Natural killer cell (primary cell): ENCODE results near the gene POLE4. TPM values are rescaled to one million over a fixed set of nuclear protein-coding genes. Genes with fewer than 3 reads are reported as not detected.

ENCODE experiments used
- ATAC-seq, 3 donors: fragments of 150-1000 bp in 2 of 3; fragments of 200-7000 bp in 1 of 3; cut with Tn5 transposase; 1 replicate in 1 of 3; 2 replicates in 2 of 3; pipeline ENCODE4 v1.10.0; 2021; ENCODE audit warnings: mild to moderate bottlenecking in 2 of 3, moderate library complexity in 2 of 3
- DNase-seq, 2 donors: peaks; one replicate each; pipeline versions ENCODE4 v3.0.0 to v3.0.0-alpha.2; 2013 to 2021; ENCODE audit warnings: mixed read lengths in 1 of 2
- H3K27ac ChIP-seq: one replicate; pipeline ENCODE4 v1.5.1; 2013; ENCODE audit warnings: mild to moderate bottlenecking, low read length
- H3K27me3 ChIP-seq: one replicate; pipeline ENCODE4 v1.6.1; 2013; ENCODE audit warnings: low read length; ENCODE audit not compliant: control insufficient read depth, insufficient read depth
- H3K36me3 ChIP-seq: one replicate; pipeline ENCODE4 v1.6.1; 2013; ENCODE audit warnings: low read length; ENCODE audit not compliant: control insufficient read depth, insufficient read depth
- H3K4me1 ChIP-seq: one replicate; pipeline ENCODE4 v1.6.1; 2013; ENCODE audit warnings: low read length; ENCODE audit not compliant: control insufficient read depth, insufficient read depth
- H3K4me3 ChIP-seq: one replicate; pipeline ENCODE4 v1.5.1; 2013; ENCODE audit warnings: low read length
- H3K9me3 ChIP-seq: one replicate; pipeline ENCODE4 v1.6.1; 2013; ENCODE audit warnings: low read length; ENCODE audit not compliant: control insufficient read depth, insufficient read depth
- H3K27ac Mint-ChIP-seq, 2 donors: one replicate each; pipeline ENCODE4 v1.8.0; 2022; ENCODE audit warnings: mild to moderate bottlenecking in 2 of 2, mixed read lengths in 2 of 2, moderate library complexity in 1 of 2
- H3K27me3 Mint-ChIP-seq, 2 donors: one replicate each; pipeline ENCODE4 v1.8.0; 2022; ENCODE audit warnings: low read depth in 2 of 2, mixed read lengths in 2 of 2
- H3K36me3 Mint-ChIP-seq: one replicate; pipeline ENCODE4 v1.8.0; 2022; ENCODE audit warnings: mixed read lengths
- H3K4me1 Mint-ChIP-seq, 2 donors: one replicate each; pipeline ENCODE4 v1.8.0; 2022; ENCODE audit warnings: mixed read lengths in 2 of 2
- H3K4me3 Mint-ChIP-seq: one replicate; pipeline ENCODE4 v1.8.0; 2022; ENCODE audit warnings: mild to moderate bottlenecking, moderate library complexity, mixed read lengths
- H3K9me3 Mint-ChIP-seq, 2 donors: one replicate each; pipeline ENCODE4 v1.8.0; 2022; ENCODE audit warnings: mixed read lengths in 2 of 2
- WGBS: methylation state at CpG from one replicate; pipeline ENCODE4 v1.1.7; 2013; ENCODE audit warnings: missing lambda C conversion rate; ENCODE audit not compliant: insufficient coverage; 5-methylcytosine and 5-hydroxymethylcytosine counted together
- intact Hi-C: fragments of 100-400 bp; cut with micrococcal nuclease; formaldehyde crosslinking; loops from one replicate; pipeline ENCODE4 v1.14.2; 2022
- total RNA-seq, 4 donors: library from RNA; stranded (reverse); fragments of 120-200 nt in 1 of 4; gene quantifications; one replicate each; pipeline versions ENCODE4 v1.2.3 to v1.2.4, GENCODE V29; 2013 to 2022
- TF ChIP-seq, protein P1 (sequence below): fragments of 200-600 bp; IDR thresholded peaks from one replicate; pipeline ENCODE4 v1.8.0; 2022; ENCODE audit warnings: antibody characterized with exemption

Gene POLE4
- total RNA-seq, 3 donors from 2014 or later (not counting 1 experiment from before 2014, with no cell fraction given) = 31.1 to 35.3 (median 34.4) TPM

DNA sequence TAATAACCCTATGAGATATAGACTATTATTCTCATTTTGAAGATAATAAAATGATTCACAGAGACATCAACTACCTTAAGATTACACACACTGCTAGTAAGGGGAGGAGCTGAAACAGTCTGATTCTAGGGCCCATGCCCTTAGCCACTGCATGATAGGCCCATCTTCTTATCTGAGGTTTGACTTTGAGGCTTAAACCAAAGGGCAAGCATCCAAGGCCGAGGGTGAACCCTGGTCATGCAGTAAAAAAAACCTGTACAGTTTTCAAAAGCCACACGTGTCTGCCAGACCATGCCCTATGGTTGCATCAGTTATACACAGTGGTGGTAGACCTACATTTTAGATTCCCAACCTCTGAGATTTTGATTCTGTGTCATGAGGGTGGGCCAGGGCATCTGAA lies 44.8 kb downstream of the POLE4 start:
- H3K27ac Mint-ChIP-seq = no peak overlapping the region
- DNase-seq = no peak
- WGBS = 57% methylated on average over 2 of the region's 2 CpGs
- Histone ChIP-seq H3K4me1 (no peaks in the 10 kb centered on the region), H3K9me3 (no peaks in the 10 kb centered on the region), H3K27me3 (no peaks in the 10 kb centered on the region), H3K36me3 (no peaks in the 10 kb centered on the region), H3K4me3 (no peak overlapping the region), H3K27ac (no peak overlapping the region)
- H3K4me3 Mint-ChIP-seq = no peak overlapping the region
- ATAC-seq = no peak
- no peaks in the 10 kb centered on the region for H3K4me1 Mint-ChIP-seq
- H3K36me3 Mint-ChIP-seq = no peaks in the 10 kb centered on the region
- no peaks in the 10 kb centered on the region for H3K9me3 Mint-ChIP-seq
- intact Hi-C loops = no loop called here
- H3K27me3 Mint-ChIP-seq = no peaks in the 10 kb centered on the region
- TF ChIP-seq, protein P1, sequence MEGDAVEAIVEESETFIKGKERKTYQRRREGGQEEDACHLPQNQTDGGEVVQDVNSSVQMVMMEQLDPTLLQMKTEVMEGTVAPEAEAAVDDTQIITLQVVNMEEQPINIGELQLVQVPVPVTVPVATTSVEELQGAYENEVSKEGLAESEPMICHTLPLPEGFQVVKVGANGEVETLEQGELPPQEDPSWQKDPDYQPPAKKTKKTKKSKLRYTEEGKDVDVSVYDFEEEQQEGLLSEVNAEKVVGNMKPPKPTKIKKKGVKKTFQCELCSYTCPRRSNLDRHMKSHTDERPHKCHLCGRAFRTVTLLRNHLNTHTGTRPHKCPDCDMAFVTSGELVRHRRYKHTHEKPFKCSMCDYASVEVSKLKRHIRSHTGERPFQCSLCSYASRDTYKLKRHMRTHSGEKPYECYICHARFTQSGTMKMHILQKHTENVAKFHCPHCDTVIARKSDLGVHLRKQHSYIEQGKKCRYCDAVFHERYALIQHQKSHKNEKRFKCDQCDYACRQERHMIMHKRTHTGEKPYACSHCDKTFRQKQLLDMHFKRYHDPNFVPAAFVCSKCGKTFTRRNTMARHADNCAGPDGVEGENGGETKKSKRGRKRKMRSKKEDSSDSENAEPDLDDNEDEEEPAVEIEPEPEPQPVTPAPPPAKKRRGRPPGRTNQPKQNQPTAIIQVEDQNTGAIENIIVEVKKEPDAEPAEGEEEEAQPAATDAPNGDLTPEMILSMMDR = no peak

DNA sequence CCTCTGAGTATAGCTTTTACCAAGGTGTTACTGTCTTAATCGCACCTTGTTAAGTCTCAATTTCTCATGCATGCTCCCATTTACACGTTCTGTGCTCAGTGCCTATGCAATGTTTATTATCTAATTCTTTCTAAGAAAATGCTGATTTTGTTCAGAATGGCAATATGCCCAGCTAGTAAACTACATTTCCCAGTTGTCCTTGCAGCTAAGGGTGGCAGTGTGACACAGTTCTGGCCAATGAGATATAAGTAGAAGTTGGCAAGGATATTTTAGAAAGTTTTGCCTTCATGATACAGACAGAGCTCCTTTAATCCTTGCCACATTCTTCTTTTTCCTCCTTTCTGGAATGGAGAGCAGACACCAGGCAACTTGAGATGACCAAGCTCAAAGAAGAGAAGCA lies 45.3 kb downstream of the POLE4 start:
- TF ChIP-seq, protein P1 = no peak
- no peaks in the 10 kb centered on the region for H3K9me3 ChIP-seq
- intact Hi-C loops = no loop called here
- DNase-seq (no peak), ATAC-seq (no peak)
- no peaks in the 10 kb centered on the region for H3K27me3 ChIP-seq
- no peaks in the 10 kb centered on the region for H3K4me1 ChIP-seq
- H3K27ac ChIP-seq = no peak overlapping the region
- Mint-ChIP-seq H3K4me3 (no peak overlapping the region), H3K4me1 (no peaks in the 10 kb centered on the region), H3K27ac (no peak overlapping the region), H3K36me3 (no peaks in the 10 kb centered on the region), H3K27me3 (no peaks in the 10 kb centered on the region), H3K9me3 (no peaks in the 10 kb centered on the region)
- H3K36me3 ChIP-seq = no peaks in the 10 kb centered on the region
- H3K4me3 ChIP-seq = no peak overlapping the region
- 89% methylated on average over 2 of the region's 2 CpGs for WGBS

DNA sequence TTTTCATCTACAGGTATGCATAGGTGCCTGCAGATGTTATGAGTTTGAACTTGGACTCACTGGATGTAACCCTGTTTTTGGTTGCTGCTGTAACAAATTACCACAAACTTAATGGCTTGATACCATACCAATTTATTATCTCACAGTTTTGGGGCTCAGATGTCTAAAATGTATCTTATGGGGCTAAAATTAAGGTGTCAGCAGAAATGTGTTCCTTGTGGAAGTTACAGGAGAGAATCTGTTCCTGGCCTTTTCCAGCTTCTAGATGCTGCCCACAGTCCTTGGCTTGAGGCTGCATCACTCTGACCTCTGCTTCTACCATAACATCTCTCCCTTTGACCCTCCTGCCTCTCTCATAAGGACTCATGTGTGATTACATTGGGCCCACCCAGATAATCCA lies 47.6 kb downstream of the POLE4 start:
- Histone ChIP-seq H3K27me3 (no peaks in the 10 kb centered on the region), H3K4me3 (no peak overlapping the region), H3K4me1 (no peaks in the 10 kb centered on the region), H3K27ac (no peak overlapping the region), H3K36me3 (no peaks in the 10 kb centered on the region), H3K9me3 (no peaks in the 10 kb centered on the region)
- intact Hi-C loops = no loop called here
- H3K27me3 Mint-ChIP-seq = no peaks in the 10 kb centered on the region
- H3K9me3 Mint-ChIP-seq = no peaks in the 10 kb centered on the region
- ATAC-seq (no peak), DNase-seq (no peak)
- TF ChIP-seq, protein P1 = no peak
- no peaks in the 10 kb centered on the region for H3K4me1 Mint-ChIP-seq
- no peak overlapping the region for H3K4me3 Mint-ChIP-seq
- H3K27ac Mint-ChIP-seq = no peak overlapping the region
- no peaks in the 10 kb centered on the region for H3K36me3 Mint-ChIP-seq

DNA sequence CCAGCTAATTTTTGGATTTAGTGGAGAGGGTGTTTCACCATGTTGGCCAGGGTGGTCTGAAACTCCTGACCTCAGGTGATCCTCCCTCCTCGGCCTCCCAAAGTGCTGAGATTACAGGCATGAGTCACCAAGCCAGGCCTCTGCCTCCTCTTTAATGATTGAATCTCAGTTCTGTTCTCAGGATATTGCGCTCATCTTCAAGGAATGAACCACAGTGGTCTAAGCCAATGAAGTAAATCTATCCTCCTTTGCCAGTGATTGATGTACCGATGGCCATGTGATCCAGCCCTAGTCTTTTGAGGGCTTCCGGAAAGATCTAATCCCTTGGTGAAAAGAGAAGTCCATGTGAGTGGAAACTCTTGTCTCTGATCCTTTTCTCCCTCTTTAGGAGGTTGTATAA lies 48.6 kb downstream of the POLE4 start:
- no peaks in the 10 kb centered on the region for H3K9me3 Mint-ChIP-seq
- no peak overlapping the region for H3K4me3 ChIP-seq
- H3K36me3 ChIP-seq = no peaks in the 10 kb centered on the region
- H3K36me3 Mint-ChIP-seq = no peaks in the 10 kb centered on the region
- H3K27me3 ChIP-seq = no peaks in the 10 kb centered on the region
- DNase-seq = no peak
- 96% methylated on average over 4 of the region's 4 CpGs for WGBS
- H3K27me3 Mint-ChIP-seq = peaks cover 0 to 1% of the 10 kb centered on the region in 2 donors
- no peaks in the 10 kb centered on the region for H3K4me1 ChIP-seq
- no peak overlapping the region for H3K27ac ChIP-seq
- no peak overlapping the region for H3K4me3 Mint-ChIP-seq
- no peaks in the 10 kb centered on the region for H3K4me1 Mint-ChIP-seq
- no peak for ATAC-seq
- TF ChIP-seq, protein P1 = no peak
- intact Hi-C loops = no loop called here
- H3K9me3 ChIP-seq = no peaks in the 10 kb centered on the region
- no peak overlapping the region for H3K27ac Mint-ChIP-seq
